Fibroblast of pulmonary artery (primary cell): ENCODE data around the gene GDAP2.

Experiments
- DNase-seq: peaks from one replicate; pipeline ENCODE4 v3.0.0-alpha.2; 2010; ENCODE audit warnings: low read depth
- H3K4me3 ChIP-seq: replicated peaks from 2 replicates; pipeline ENCODE4 v1.5.1; 2011; ENCODE audit warnings: low read depth, mild to moderate bottlenecking, control low read depth, low read length, moderate library complexity
- CTCF ChIP-seq: IDR thresholded peaks from 2 replicates; pipeline ENCODE4 v1.5.1; 2011; ENCODE audit warnings: mild to moderate bottlenecking, control low read depth, low read length, inconsistent platforms; ENCODE audit errors: missing control alignments

GDAP2 gene

GRCh38 chr1:117890452-117890851 is 39.0 kb downstream of the GDAP2 start:
- no peak overlapping the region for H3K4me3 ChIP-seq
- DNase-seq: no peak
- no peak for TF ChIP-seq CTCF

- no peak for TF ChIP-seq CTCF
- DNase-seq: peak; percentile 47
- no peak overlapping the region for H3K4me3 ChIP-seq
Measured at GRCh38 chr1:117886101-117886795, 43.2 kb downstream of the GDAP2 start.

- TF ChIP-seq CTCF: no peak
- H3K4me3 ChIP-seq: no peak overlapping the region
- no peak for DNase-seq
Measured at GRCh38 chr1:117883616-117884015, 45.8 kb downstream of the GDAP2 start.

- no peak for TF ChIP-seq CTCF
- H3K4me3 ChIP-seq: no peak overlapping the region
- DNase-seq: no peak
Measured at GRCh38 chr1:117879284-117879683, 50.1 kb downstream of the GDAP2 start.

GRCh38 chr1:117877823-117878222 is 51.6 kb downstream of the GDAP2 start:
- TF ChIP-seq CTCF: no peak
- H3K4me3 ChIP-seq: no peak overlapping the region
- DNase-seq: no peak

- no peak for DNase-seq
- no peak for TF ChIP-seq CTCF
- H3K4me3 ChIP-seq: no peak overlapping the region
Measured at GRCh38 chr1:117871013-117871412, 58.4 kb downstream of the GDAP2 start.

GRCh38 chr1:117861694-117862093 is 67.7 kb downstream of the GDAP2 start:
- DNase-seq: no peak
- TF ChIP-seq CTCF: no peak
- no peak overlapping the region for H3K4me3 ChIP-seq
